GM13976 (cell line): ENCODE results near the gene RPS6KA1.

Experiments used
- DNase-seq: peaks from one replicate; pipeline ENCODE4 v3.0.0; 2012; ENCODE audit warnings: low spot score
- CTCF ChIP-seq: IDR thresholded peaks from 2 replicates; pipeline ENCODE4 v1.5.1; 2012; ENCODE audit warnings: borderline replicate concordance, mild to moderate bottlenecking; ENCODE audit not compliant: insufficient read depth; ENCODE audit errors: extremely low read depth, missing control alignments, control extremely low read depth
- in situ Hi-C: fragments of 300-500 bp; cut with MboI; formaldehyde crosslinking; loops from one replicate; pipeline ENCODE4 v1.12.0; 2022; ENCODE audit warnings: low sequenced_read_pairs, mixed read lengths, inconsistent platforms; ENCODE audit not compliant: unreplicated experiment

RPS6KA1 gene

GRCh38 chr1:26520339-26520738 is 9.2 kb upstream of the RPS6KA1 start:
- no peak for TF ChIP-seq CTCF
- DNase-seq = peak; percentile 59
- in situ Hi-C loops = no loop called here

DNA sequence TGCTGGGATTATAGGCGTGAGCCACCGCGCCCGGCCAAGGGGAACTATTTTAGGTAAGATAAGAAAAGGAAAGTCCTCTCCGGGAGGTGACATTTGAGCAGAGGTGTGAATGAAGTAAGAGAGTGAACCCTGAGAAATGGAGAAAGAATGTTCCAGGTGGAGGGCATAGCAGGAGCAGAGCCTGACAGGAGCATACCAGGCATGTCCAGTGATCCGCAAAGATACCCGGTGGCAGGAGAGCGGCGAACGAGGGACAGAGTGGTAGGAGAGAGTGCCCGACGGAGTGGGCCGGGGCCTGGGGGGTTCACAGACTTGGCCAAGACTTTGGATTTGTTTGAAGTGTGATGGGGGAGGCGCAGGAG is 7.9 kb upstream of the RPS6KA1 start:
- in situ Hi-C loops = no loop called here
- TF ChIP-seq CTCF = no peak
- no peak for DNase-seq

DNA sequence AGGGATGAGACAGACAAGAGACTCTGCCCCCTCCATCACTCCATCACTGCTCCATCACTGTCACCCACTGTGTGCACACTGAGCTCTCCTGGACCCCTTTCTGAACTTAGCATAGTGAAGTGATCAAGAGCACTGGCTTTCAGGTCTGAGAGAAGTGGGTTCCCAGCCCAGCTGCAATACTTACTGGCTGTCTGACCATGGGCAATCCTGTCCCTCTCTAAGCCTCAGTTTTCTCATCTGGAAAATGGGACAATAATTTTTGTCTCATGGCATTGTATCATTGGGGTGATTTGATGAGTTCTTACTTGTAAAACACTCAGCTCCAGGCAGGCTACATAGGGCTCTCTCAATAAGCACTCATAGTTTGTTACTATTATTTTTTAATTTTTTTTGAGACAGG is 7.5 kb upstream of the RPS6KA1 start:
- no peak for DNase-seq
- in situ Hi-C loops = no loop called here
- TF ChIP-seq CTCF = no peak

GRCh38 chr1:26524181-26524580 is 5.4 kb upstream of the RPS6KA1 start:
- DNase-seq = no peak
- TF ChIP-seq CTCF = no peak
- in situ Hi-C loops = no loop called here

- in situ Hi-C loops = no loop called here
- no peak for TF ChIP-seq CTCF
- DNase-seq = no peak
Observed at GRCh38 chr1:26526287-26526686, 3.3 kb upstream of the RPS6KA1 start.

DNA sequence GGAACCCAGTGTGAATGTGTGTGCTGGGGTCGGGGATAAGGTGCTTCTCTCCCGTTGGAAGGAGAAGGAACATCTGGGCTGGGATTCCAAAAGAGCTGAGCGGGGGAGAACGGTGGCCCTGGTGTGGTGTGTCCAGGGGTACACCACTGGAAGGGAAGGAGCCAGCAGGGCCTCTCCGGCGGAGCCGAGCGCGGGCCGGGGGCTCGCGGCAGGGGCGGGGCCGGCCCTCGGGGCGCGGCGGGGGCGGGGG is 231 bp upstream of the RPS6KA1 start:
- in situ Hi-C loops = no loop called here
- DNase-seq = no peak
- TF ChIP-seq CTCF = no peak

- DNase-seq = peak; percentile 38
- no peak for TF ChIP-seq CTCF
- in situ Hi-C loops = no loop called here
Observed at GRCh38 chr1:26530410-26530894, 891 bp downstream of the RPS6KA1 start.
